HEK293T (cell line): ENCODE measurements around the gene ZNF618.

Experiments used
- HDGF ChIP-seq: fragments of 450-650 bp; IDR thresholded peaks from 2 replicates; pipeline ENCODE4 v1.6.1; 2017; ENCODE audit warnings: antibody characterized with exemption, borderline replicate concordance
- SP1 ChIP-seq: fragments of 450-650 bp; IDR thresholded peaks from 2 replicates; pipeline ENCODE4 v1.6.1; 2017
- TARDBP ChIP-seq: fragments of 450-650 bp; IDR thresholded peaks from 2 replicates; pipeline ENCODE4 v1.6.1; 2016

DNA sequence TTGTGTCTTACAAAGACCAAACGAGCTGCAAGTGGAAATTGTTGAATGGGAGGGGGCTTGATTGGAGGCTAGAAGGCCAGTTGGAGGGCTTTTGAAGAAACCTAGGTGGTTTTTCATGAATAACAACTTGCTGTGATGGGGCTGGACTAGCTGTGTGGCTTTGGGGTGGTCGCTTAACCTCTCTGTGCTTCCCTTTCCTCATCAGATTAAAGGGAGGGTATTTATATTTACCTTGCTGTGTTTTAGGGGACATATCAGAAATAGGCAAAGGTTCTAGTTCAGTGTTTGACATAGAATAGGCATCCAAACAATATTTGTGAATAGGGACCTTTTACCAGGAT lies 74.9 kb downstream of the ZNF618 start:
- TF ChIP-seq HDGF (no peak), SP1 (no peak), TARDBP (no peak)
